ENCODE data around the gene TENT5C. TPM values are rescaled to one million over a fixed set of nuclear protein-coding genes. Genes with fewer than 3 reads are reported as not detected.

Gene TENT5C
- total and polyA plus RNA-seq, 9 of the 15 experiments (the other 6 are each of a cell fraction or from before 2014, with no cell fraction given): 1.8 to 7.7 (median 4.0) TPM

- Histone ChIP-seq H3K4me2 (ENCODE audit: insufficient read depth, low read length) (no peak overlapping the region), H3K27me3 (ENCODE audit: control insufficient read depth in 2 of 2, insufficient read depth in 2 of 2, low read length in 2 of 2) (no peaks in the 10 kb centered on the region), H3K9me3 (replicated peaks; ENCODE audit: control insufficient read depth, insufficient read depth, low read depth, low read length) (peaks cover 8% of the 10 kb centered on the region; the same call in 1 of the 2 replicates), H3K79me2 (ENCODE audit: control insufficient read depth, insufficient read depth, low read length) (no peaks in the 10 kb centered on the region), H2AFZ (ENCODE audit: low read depth, low read length) (no peak overlapping the region), H3K9me1 (ENCODE audit: control insufficient read depth, insufficient read depth, low read length) (no peaks in the 10 kb centered on the region), H3K4me3 (no peak overlapping the region), H3K36me3 (ENCODE audit: control insufficient read depth, insufficient read depth, low read length) (no peaks in the 10 kb centered on the region), H3K4me1 (replicated peaks in 1 of 2; ENCODE audit: control insufficient read depth in 2 of 2, insufficient read depth in 2 of 2, low read length in 2 of 2) (peaks cover 0 to 5% of the 10 kb centered on the region in 2 experiments; a peak in 3 of 5 replicates), H4K20me1 (replicated peaks; ENCODE audit: control insufficient read depth, insufficient read depth, low read length) (no peaks in the 10 kb centered on the region), H3K9ac (ENCODE audit: insufficient read depth in 1 of 2, low read depth in 2 of 2, low read length in 2 of 2) (no peak overlapping the region), H3K27ac (ENCODE audit: extremely low read depth, low read depth, low read length) (no peak overlapping the region)
- no peak for FAIRE-seq
- no peak for ATAC-seq
- DNase-seq (ENCODE audit: extremely low read depth in 1 of 4, low spot score in 3 of 4): no peak
- TF ChIP-seq CREBBP (IDR thresholded peaks at IDR 0.05; ENCODE audit: low read depth, low read length): no peak
- intact Hi-C loops (cut with micrococcal nuclease) (no loop called here), in situ Hi-C loops (cut with MboI) (no loop called here)
- BruUV-seq (replicated peaks): no TSS peak
- ChIA-PET CTCF (ENCODE audit: low intra/inter-chr PET ratio) (no interaction called here), POLR2A (no interaction called here)
Observed at GRCh38 chr1:117556341-117556740, 49.5 kb upstream of the TENT5C start.

- FAIRE-seq (no peak), ATAC-seq (no peak), DNase-seq (ENCODE audit: extremely low read depth in 1 of 4, low spot score in 3 of 4) (no peak)
- H3K27ac ChIP-seq (ENCODE audit: extremely low read depth, low read depth, low read length): no peak overlapping the region
- H3K27me3 ChIP-seq (ENCODE audit: control insufficient read depth in 2 of 2, insufficient read depth in 2 of 2, low read length in 2 of 2): no peaks in the 10 kb centered on the region
- no peak overlapping the region for H3K4me3 ChIP-seq
- H3K4me2 ChIP-seq (ENCODE audit: insufficient read depth, low read length): no peak overlapping the region
- no peaks in the 10 kb centered on the region for H3K36me3 ChIP-seq (ENCODE audit: control insufficient read depth, insufficient read depth, low read length)
- no peaks in the 10 kb centered on the region for H4K20me1 ChIP-seq (replicated peaks; ENCODE audit: control insufficient read depth, insufficient read depth, low read length)
- no peaks in the 10 kb centered on the region for H3K79me2 ChIP-seq (ENCODE audit: control insufficient read depth, insufficient read depth, low read length)
- H3K9me3 ChIP-seq (replicated peaks; ENCODE audit: control insufficient read depth, insufficient read depth, low read depth, low read length): peaks cover 8% of the 10 kb centered on the region; the same call in 1 of the 2 replicates
- TF ChIP-seq HIVEP1 (CRISPR knock-in tag; IDR thresholded peaks at IDR 0.05) (no peak), NCOA2 (IDR thresholded peaks at IDR 0.05; ENCODE audit: partially characterized antibody in 2 of 2) (no peak), ZNF316 (IDR thresholded peaks at IDR 0.05) (peak; percentile 96), TCF7L2 (IDR thresholded peaks at IDR 0.05; ENCODE audit: low read depth, low read length) (no peak), ETV1 (tag; conservative IDR thresholded peaks at IDR 0.05; ENCODE audit: low read depth) (no peak), MAFG (tag; conservative IDR thresholded peaks at IDR 0.05) (peak; percentile 82), MAFF (IDR thresholded peaks at IDR 0.05; ENCODE audit: low read length) (peak; percentile 80), C11orf30 (IDR thresholded peaks at IDR 0.05; ENCODE audit: low read depth) (peak; percentile 85), MAFK (IDR thresholded peaks at IDR 0.05; ENCODE audit: low read length) (peak; percentile 70; the same call in 1 of the 2 replicates), KAT7 (CRISPR knock-in tag; IDR thresholded peaks at IDR 0.05; ENCODE audit: borderline replicate concordance) (no peak), TSHZ1 (CRISPR knock-in tag; IDR thresholded peaks at IDR 0.05) (no peak), HDAC2 (IDR thresholded peaks at IDR 0.05) (no peak)
- H2AFZ ChIP-seq (ENCODE audit: low read depth, low read length): no peak overlapping the region
- CTCF ChIA-PET (ENCODE audit: low intra/inter-chr PET ratio): no interaction called here
- H3K9ac ChIP-seq (ENCODE audit: insufficient read depth in 1 of 2, low read depth in 2 of 2, low read length in 2 of 2): no peak overlapping the region
- no TSS peak for BruUV-seq (replicated peaks)
- POLR2A ChIA-PET: interaction anchor here (0.5 kb wide), 1 partner anchor 615 kb away, joined by 3 read pairs; no protein-coding TSS in a partner anchor
- H3K9me1 ChIP-seq (ENCODE audit: control insufficient read depth, insufficient read depth, low read length): no peaks in the 10 kb centered on the region
- intact Hi-C loops (cut with micrococcal nuclease) (no loop called here), in situ Hi-C loops (cut with MboI) (no loop called here)
- peaks cover 0 to 5% of the 10 kb centered on the region in 2 experiments; a peak in 3 of 5 replicates for H3K4me1 ChIP-seq (replicated peaks in 1 of 2; ENCODE audit: control insufficient read depth in 2 of 2, insufficient read depth in 2 of 2, low read length in 2 of 2)
Observed at GRCh38 chr1:117556976-117557375, 48.9 kb upstream of the TENT5C start.

All from K562 (cell line).